Measurements from ENCODE around the gene NBEAL2. TPM values are rescaled to one million over a fixed set of nuclear protein-coding genes. Genes with fewer than 3 reads are reported as not detected.

The NBEAL2 gene
- total RNA-seq, 1 donor from 2014 or later = 11.4 TPM

- no peak for DNase-seq
- ATAC-seq = peak; percentile 64
- intact Hi-C loops (cut with micrococcal nuclease) = no loop called here
These were observed 36.0 kb upstream of the NBEAL2 start for GRCh38 chr3:46943237-46944187.

GRCh38 chr3:46944191-46944590 lies 35.3 kb upstream of the NBEAL2 start:
- intact Hi-C loops (cut with micrococcal nuclease) = no loop called here
- ATAC-seq = peak; percentile 30
- DNase-seq = peak; percentile 41

- intact Hi-C loops (cut with micrococcal nuclease) = no loop called here
- no peak for DNase-seq
- ATAC-seq = no peak
These were observed 33.0 kb upstream of the NBEAL2 start for GRCh38 chr3:46946416-46946815.

- ATAC-seq (peak; percentile 13), DNase-seq (peak; percentile 59)
- intact Hi-C loops (cut with micrococcal nuclease) = no loop called here
These were observed 32.5 kb upstream of the NBEAL2 start for GRCh38 chr3:46946856-46947545.

GRCh38 chr3:46947546-46947901 lies 31.9 kb upstream of the NBEAL2 start:
- DNase-seq (no peak), ATAC-seq (no peak)
- intact Hi-C loops (cut with micrococcal nuclease) = no loop called here

GRCh38 chr3:46947981-46948791 lies 31.3 kb upstream of the NBEAL2 start:
- ATAC-seq (peak; percentile 68), DNase-seq (peak; percentile 54)
- intact Hi-C loops (cut with micrococcal nuclease) = no loop called here

- DNase-seq (peak; percentile 59), ATAC-seq (peak; percentile 36)
- intact Hi-C loops (cut with micrococcal nuclease) = no loop called here
These were observed 30.4 kb upstream of the NBEAL2 start for GRCh38 chr3:46948830-46949671.

- ATAC-seq (no peak), DNase-seq (no peak)
- intact Hi-C loops (cut with micrococcal nuclease) = no loop called here
These were observed 29.3 kb upstream of the NBEAL2 start for GRCh38 chr3:46950177-46950576.

- DNase-seq (no peak), ATAC-seq (no peak)
- intact Hi-C loops (cut with micrococcal nuclease) = no loop called here
These were observed 28.7 kb upstream of the NBEAL2 start for GRCh38 chr3:46950650-46951241.

GRCh38 chr3:46952813-46953212 lies 26.7 kb upstream of the NBEAL2 start:
- intact Hi-C loops (cut with micrococcal nuclease) = no loop called here
- ATAC-seq = no peak
- no peak for DNase-seq

GRCh38 chr3:46953234-46954010 lies 26.0 kb upstream of the NBEAL2 start:
- DNase-seq = no peak
- intact Hi-C loops (cut with micrococcal nuclease) = no loop called here
- peak; percentile 23 for ATAC-seq

GRCh38 chr3:46954178-46954577 lies 25.3 kb upstream of the NBEAL2 start:
- intact Hi-C loops (cut with micrococcal nuclease) = no loop called here
- DNase-seq (no peak), ATAC-seq (peak; percentile 13)

- intact Hi-C loops (cut with micrococcal nuclease) = no loop called here
- ATAC-seq (no peak), DNase-seq (no peak)
These were observed 24.3 kb upstream of the NBEAL2 start for GRCh38 chr3:46955157-46955556.

GRCh38 chr3:46955801-46956259 lies 23.6 kb upstream of the NBEAL2 start:
- peak; percentile 17 for ATAC-seq

GRCh38 chr3:46957092-46957820 lies 22.2 kb upstream of the NBEAL2 start:
- intact Hi-C loops (cut with micrococcal nuclease) = no loop called here
- ATAC-seq = no peak
- DNase-seq = no peak

More at GRCh38 chr3:46955801-46956259, 23.6 kb upstream of the NBEAL2 start:
- no peak for DNase-seq
- intact Hi-C loops (cut with micrococcal nuclease) = no loop called here

GRCh38 chr3:46958467-46959160 lies 20.9 kb upstream of the NBEAL2 start:
- no peak for ATAC-seq
- no peak for DNase-seq
- intact Hi-C loops (cut with micrococcal nuclease) = no loop called here
